Endothelial cell of umbilical vein (primary cell): ENCODE measurements around the gene CACNA2D1. TPM values are rescaled to one million over a fixed set of nuclear protein-coding genes. Genes with fewer than 3 reads are reported as not detected.

Experiments
- BruUV-seq: library from RNA; stranded (reverse); fragments of 400-500 nt; replicated peaks from 2 replicates; lab custom pipeline; 2021; lab: Mats Ljungman, UMichigan
- CTCF ChIA-PET: fragments of 300-600, 350-600 bp; sonication (Branson Sonifier 250); formaldehyde crosslinking; loops from one replicate; lab custom pipeline; 2021; ENCODE audit warnings: antibody characterized with exemption, inconsistent platforms; lab: Charles Lee
- POLR2A ChIA-PET: fragments of 300-600, 350-600 bp; sonication (Branson Sonifier 250); formaldehyde crosslinking; loops from one replicate; lab custom pipeline; 2021; ENCODE audit warnings: antibody characterized with exemption, inconsistent platforms; lab: Charles Lee
- DNase-seq: peaks from one replicate; pipeline ENCODE4 v3.0.0-alpha.2; 2011; ENCODE audit warnings: low read depth, low spot score
- FAIRE-seq: peaks from 2 replicates; lab custom pipeline; 2011; peaks lifted over from hg19 to GRCh38; lab: Jason Lieb, UNC
- H2AFZ ChIP-seq: 2 replicates; pipeline ENCODE4 v1.6.0; 2012; ENCODE audit warnings: low read depth, low read length, control low read depth, inconsistent platforms
- H3K27ac ChIP-seq: 2 replicates; pipeline ENCODE4 v1.5.1; 2011; ENCODE audit warnings: low read depth, mild to moderate bottlenecking, control low read depth, low read length, moderate library complexity; ENCODE audit not compliant: insufficient read depth
- H3K27me3 ChIP-seq, 2 experiments: 2 replicates each; pipeline versions ENCODE4 v1.6.0 to v1.6.1; 2011; ENCODE audit warnings: low read length in 2 of 2, mixed read lengths in 1 of 2; ENCODE audit not compliant: control insufficient read depth in 2 of 2, insufficient read depth in 2 of 2
- H3K36me3 ChIP-seq, 2 experiments: 2 replicates in 1 of 2; 3 replicates in 1 of 2; pipeline ENCODE4 v1.5.1; 2011; ENCODE audit warnings: low read length in 2 of 2, mild to moderate bottlenecking in 1 of 2, moderate library complexity in 1 of 2; ENCODE audit not compliant: control insufficient read depth in 2 of 2, insufficient read depth in 2 of 2; ENCODE audit errors: extremely low read depth in 1 of 2
- H3K4me1 ChIP-seq: 3 replicates; pipeline ENCODE4 v1.5.1; 2011; ENCODE audit warnings: mild to moderate bottlenecking, low read length; ENCODE audit not compliant: control insufficient read depth, insufficient read depth; ENCODE audit errors: extremely low read depth
- H3K4me2 ChIP-seq: 2 replicates; pipeline ENCODE4 v1.6.1; 2011; ENCODE audit warnings: low read length, control low read depth, mixed read lengths; ENCODE audit not compliant: insufficient read depth
- H3K4me3 ChIP-seq, 3 experiments: fragments of 200-600 bp in 1 of 3; sonication (generic), shearing (Covaris generic) in 1 of 3; replicated peaks in 1 of 3; 2 replicates each; pipeline ENCODE4 v1.5.1; 2011 to 2016; ENCODE audit warnings: control low read depth in 3 of 3, low read length in 3 of 3, mild to moderate bottlenecking in 2 of 3, inconsistent platforms in 1 of 3, low read depth in 1 of 3, moderate library complexity in 1 of 3; ENCODE audit not compliant: insufficient read depth in 1 of 3
- H3K79me2 ChIP-seq: 2 replicates; pipeline ENCODE4 v1.6.0; 2012; ENCODE audit warnings: low read length, inconsistent platforms; ENCODE audit not compliant: control insufficient read depth, insufficient read depth
- H3K9ac ChIP-seq: replicated peaks from 2 replicates; pipeline ENCODE3; 2011; ENCODE audit warnings: low read length, control low read depth; ENCODE audit not compliant: insufficient read depth; ENCODE audit errors: extremely low read depth
- H3K9me1 ChIP-seq: replicated peaks from 3 replicates; pipeline ENCODE4 v1.6.0; 2011; ENCODE audit warnings: mild to moderate bottlenecking, low read length; ENCODE audit not compliant: control insufficient read depth, insufficient read depth; ENCODE audit errors: extremely low read depth
- H3K9me3 ChIP-seq: replicated peaks from 2 replicates; pipeline ENCODE4 v1.5.1; 2012; ENCODE audit warnings: low read length, inconsistent platforms; ENCODE audit not compliant: control insufficient read depth, insufficient read depth
- H4K20me1 ChIP-seq: replicated peaks from 2 replicates; pipeline ENCODE3; 2011; ENCODE audit warnings: mild to moderate bottlenecking, low read length; ENCODE audit not compliant: control insufficient read depth, insufficient read depth; ENCODE audit errors: extremely low read depth
- EZH2 ChIP-seq: IDR thresholded peaks from 2 replicates; pipeline ENCODE4 v1.6.1; 2012; ENCODE audit warnings: borderline replicate concordance, low read depth, mild to moderate bottlenecking, moderate library complexity, low read length, inconsistent platforms; ENCODE audit not compliant: severe bottlenecking
- FOS ChIP-seq: IDR thresholded peaks from 2 replicates; pipeline ENCODE4 v1.6.1; 2011; ENCODE audit warnings: mild to moderate bottlenecking, low read length, moderate library complexity, borderline replicate concordance; ENCODE audit not compliant: insufficient read depth
- GATA2 ChIP-seq: IDR thresholded peaks from 2 replicates; pipeline ENCODE4 v1.7.0; 2011; ENCODE audit warnings: low read depth, mild to moderate bottlenecking, moderate library complexity, mixed read lengths, low read length; ENCODE audit not compliant: insufficient read length, insufficient read depth
- JUN ChIP-seq: IDR thresholded peaks from 2 replicates; pipeline ENCODE4 v1.6.1; 2011; ENCODE audit warnings: borderline replicate concordance, low read depth; ENCODE audit not compliant: insufficient read length, insufficient read depth
- MAX ChIP-seq: IDR thresholded peaks from 2 replicates; pipeline ENCODE4 v1.6.1; 2011; ENCODE audit not compliant: insufficient read depth, insufficient read length
- POLR2A ChIP-seq: IDR thresholded peaks from 2 replicates; pipeline ENCODE4 v1.6.1; 2012; ENCODE audit warnings: low read depth, mild to moderate bottlenecking, control low read depth, low read length
- POLR2AphosphoS5 ChIP-seq: IDR thresholded peaks from 2 replicates; pipeline ENCODE4 v1.6.1; 2012; ENCODE audit warnings: low read depth, mild to moderate bottlenecking, control low read depth, low read length, moderate library complexity; ENCODE audit not compliant: insufficient read depth
- dilution Hi-C: fragments of 300-500 bp; cut with MboI; formaldehyde crosslinking; loops from one replicate; pipeline ENCODE4 v1.15.0; 2019; ENCODE audit warnings: low sequenced_read_pairs; ENCODE audit not compliant: extremely low pct_ligation_motif_present
- intact Hi-C: fragments of 100-400 bp; cut with micrococcal nuclease; formaldehyde crosslinking; loops from one replicate; pipeline ENCODE4 v1.10.0; 2022
- polyA plus RNA-seq, 4 experiments: library from polyadenylated mRNA; depleted of rRNA in 3 of 4; stranded (reverse) in 3 of 4; unstranded in 1 of 4; fragments of >200 nt; gene quantifications; 2 replicates each; pipeline versions ENCODE4 v1.2.1 to v1.2.3, GENCODE V29; 2011 to 2012; ENCODE audit warnings: missing spikeins in 1 of 4
- total RNA-seq: library from RNA; stranded (reverse); gene quantifications from 2 replicates; pipeline ENCODE4 v1.2.3, GENCODE V29; 2021
- TF ChIP-seq, protein P1 (sequence below), 2 donors: IDR thresholded peaks; 1 replicate in 1 of 2; 2 replicates in 1 of 2; pipeline ENCODE4 v1.5.1; 2011; ENCODE audit warnings: low read length in 2 of 2, mild to moderate bottlenecking in 2 of 2, moderate library complexity in 2 of 2, control low read depth in 1 of 2, inconsistent platforms in 1 of 2, low read depth in 1 of 2; ENCODE audit not compliant: insufficient read depth in 1 of 2; ENCODE audit errors: extremely low read depth in 1 of 2

CACNA2D1 gene
- total and polyA plus RNA-seq, 2 donors (not counting 3 experiments of a cell fraction or from before 2014, with no cell fraction given), result 4.1 to 38.6 TPM

- no peak for FAIRE-seq
- no peak overlapping the region for H2AFZ ChIP-seq
- BruUV-seq, result no TSS peak
- no peak for DNase-seq
- H3K27me3 ChIP-seq, result no peaks in the 10 kb centered on the region
- dilution Hi-C loops (no loop called here), intact Hi-C loops (no loop called here)
- H3K9me3 ChIP-seq, result no peaks in the 10 kb centered on the region
- CTCF ChIA-PET, result interaction anchor here (1.1 kb wide), 2 partner anchors 15 to 56 kb away, joined by 3 read pairs; no protein-coding TSS in a partner anchor
- H3K4me1 ChIP-seq, result no peaks in the 10 kb centered on the region
- H3K27ac ChIP-seq, result no peak overlapping the region
- POLR2A ChIA-PET, result no interaction called here
- no peaks in the 10 kb centered on the region for H4K20me1 ChIP-seq
- H3K9ac ChIP-seq, result no peak overlapping the region
- TF ChIP-seq MAX (no peak), POLR2AphosphoS5 (no peak), EZH2 (no peak), GATA2 (no peak), POLR2A (no peak), FOS (no peak), JUN (no peak)
- TF ChIP-seq, protein P1, sequence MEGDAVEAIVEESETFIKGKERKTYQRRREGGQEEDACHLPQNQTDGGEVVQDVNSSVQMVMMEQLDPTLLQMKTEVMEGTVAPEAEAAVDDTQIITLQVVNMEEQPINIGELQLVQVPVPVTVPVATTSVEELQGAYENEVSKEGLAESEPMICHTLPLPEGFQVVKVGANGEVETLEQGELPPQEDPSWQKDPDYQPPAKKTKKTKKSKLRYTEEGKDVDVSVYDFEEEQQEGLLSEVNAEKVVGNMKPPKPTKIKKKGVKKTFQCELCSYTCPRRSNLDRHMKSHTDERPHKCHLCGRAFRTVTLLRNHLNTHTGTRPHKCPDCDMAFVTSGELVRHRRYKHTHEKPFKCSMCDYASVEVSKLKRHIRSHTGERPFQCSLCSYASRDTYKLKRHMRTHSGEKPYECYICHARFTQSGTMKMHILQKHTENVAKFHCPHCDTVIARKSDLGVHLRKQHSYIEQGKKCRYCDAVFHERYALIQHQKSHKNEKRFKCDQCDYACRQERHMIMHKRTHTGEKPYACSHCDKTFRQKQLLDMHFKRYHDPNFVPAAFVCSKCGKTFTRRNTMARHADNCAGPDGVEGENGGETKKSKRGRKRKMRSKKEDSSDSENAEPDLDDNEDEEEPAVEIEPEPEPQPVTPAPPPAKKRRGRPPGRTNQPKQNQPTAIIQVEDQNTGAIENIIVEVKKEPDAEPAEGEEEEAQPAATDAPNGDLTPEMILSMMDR (IDR thresholded peaks at IDR 0.05; ENCODE audit: extremely low read depth in 1 of 2, insufficient read depth in 1 of 2, low read depth in 1 of 2, low read length in 2 of 2), result no peak
- no peaks in the 10 kb centered on the region for H3K9me1 ChIP-seq
- H3K79me2 ChIP-seq, result no peaks in the 10 kb centered on the region
- no peak overlapping the region for H3K4me2 ChIP-seq
- no peaks in the 10 kb centered on the region for H3K36me3 ChIP-seq
- no peak overlapping the region for H3K4me3 ChIP-seq
Observed at GRCh38 chr7:81902536-81902935, 541.0 kb downstream of the CACNA2D1 start.
